ENCODE results near the gene ANKIB1.
"Not testable (repeated sequence)": the region's sequence is repeated elsewhere in the genome, so short reads cannot be mapped to it uniquely, and the experiment has no call there.

ANKIB1 gene

DNA sequence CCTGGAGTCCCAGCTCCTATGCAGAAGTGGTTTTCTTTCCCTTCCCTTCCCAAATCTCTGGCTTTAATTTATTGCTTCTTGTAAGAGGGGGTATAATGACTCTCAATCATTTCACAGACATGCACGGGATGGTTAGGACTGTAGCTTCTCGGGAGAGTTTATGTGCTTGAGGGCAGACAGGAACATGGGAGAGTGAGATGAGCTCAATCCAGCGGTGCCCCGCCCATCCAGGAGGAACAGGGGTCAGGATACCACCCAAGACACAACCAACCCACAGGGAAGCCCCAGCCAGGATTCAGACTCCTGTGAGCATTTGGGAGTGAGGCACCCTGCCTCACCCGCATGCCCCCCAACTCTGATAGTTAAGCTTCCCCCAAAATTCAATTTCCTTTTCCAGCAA is 167.8 kb downstream of the ANKIB1 start:
- DNase-seq = no peak

DNA sequence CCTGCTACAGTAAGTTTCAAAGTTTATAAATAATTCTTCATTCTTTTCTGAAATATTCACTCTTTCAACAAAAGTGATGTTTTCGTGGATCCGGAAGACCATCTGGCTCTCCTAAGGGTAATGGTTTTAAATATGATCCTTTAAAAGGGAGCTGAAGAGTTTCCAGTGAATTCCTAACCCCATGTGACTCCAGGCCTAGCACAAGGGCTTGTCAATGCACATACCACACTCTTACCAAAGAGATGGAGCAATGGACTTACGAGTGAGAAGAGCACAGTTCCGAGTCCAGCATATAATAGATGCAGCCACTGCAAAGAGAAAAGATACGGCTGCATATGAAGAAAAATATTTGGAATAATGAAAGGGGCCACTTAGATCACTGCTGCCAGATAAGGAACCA is 169.5 kb downstream of the ANKIB1 start:
- DNase-seq = no peak

DNA sequence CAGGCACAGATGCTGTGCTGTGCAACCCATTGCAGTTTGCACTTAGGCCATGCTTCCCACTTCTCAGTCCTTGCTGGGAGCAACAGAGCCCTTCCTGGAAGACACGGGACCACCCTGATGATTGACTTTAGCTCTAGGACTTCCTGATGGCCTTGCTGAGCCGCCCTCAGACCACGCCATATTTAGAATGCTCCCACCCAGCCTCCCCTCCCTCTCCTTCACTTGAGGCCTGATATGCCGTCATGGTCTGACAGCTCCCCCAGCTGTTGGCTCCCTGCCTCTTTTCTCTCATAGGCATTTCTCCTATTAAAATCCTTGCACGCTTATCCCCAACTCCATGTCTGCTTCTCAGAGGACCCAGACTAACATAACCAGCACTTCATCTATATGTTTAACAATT is 172.1 kb downstream of the ANKIB1 start:
- no peak for DNase-seq

DNA sequence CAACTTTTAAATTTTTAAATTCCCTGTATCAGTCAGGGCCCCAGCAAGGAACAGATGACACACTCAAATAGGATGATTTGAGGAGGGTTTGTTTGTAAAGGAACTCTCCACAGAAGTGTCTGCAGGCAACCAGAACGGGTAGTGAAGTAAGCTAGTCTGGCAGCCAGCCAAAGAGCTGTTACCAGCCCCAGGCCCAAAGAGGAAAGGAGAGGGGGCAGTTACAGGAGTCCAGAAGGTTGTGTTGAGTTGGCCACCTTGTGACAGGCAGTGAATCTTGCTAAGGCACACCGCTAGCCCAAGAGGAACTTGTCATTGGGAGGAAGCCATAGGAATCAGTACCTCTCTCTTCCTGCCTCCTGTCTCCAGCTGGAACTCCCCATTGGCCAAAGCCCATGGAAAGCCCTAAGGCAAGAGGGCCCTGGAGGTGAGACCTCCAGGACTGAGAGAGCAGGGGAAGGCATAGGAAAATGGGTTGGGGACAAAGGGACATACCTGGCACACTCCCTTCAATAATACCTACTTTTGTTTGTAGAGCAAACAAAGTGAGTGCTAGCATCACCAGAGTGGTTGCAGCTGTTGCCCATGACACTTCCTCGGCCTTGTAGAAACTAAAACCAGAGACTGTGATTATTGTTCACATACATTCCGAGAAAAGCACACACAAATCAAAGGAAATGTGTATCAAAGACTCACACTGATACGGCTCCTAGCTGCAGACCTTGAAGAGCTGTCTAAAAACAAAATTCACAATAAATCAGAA is 176.1 kb downstream of the ANKIB1 start:
- DNase-seq = no peak

DNA sequence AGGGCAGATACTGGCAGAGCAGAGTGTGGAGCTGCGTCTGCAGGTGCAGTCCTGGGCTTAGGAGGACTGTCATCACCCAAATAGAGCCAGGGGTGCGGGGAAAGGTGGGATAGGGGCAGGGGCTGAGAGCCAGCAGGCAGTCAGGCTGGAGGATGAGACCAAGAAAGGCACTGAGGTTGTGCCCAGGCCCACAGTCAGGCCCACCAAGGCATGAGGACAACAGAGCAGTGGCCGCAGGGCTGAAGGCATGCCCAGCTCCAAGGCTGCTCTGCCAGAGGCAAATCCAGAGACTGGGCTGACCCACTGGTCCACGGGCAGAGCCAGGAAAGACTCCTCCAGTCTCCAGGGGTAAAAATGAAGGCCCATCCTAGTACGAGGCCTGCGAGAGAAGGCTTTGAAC is 177.2 kb downstream of the ANKIB1 start:
- DNase-seq = no peak

DNA sequence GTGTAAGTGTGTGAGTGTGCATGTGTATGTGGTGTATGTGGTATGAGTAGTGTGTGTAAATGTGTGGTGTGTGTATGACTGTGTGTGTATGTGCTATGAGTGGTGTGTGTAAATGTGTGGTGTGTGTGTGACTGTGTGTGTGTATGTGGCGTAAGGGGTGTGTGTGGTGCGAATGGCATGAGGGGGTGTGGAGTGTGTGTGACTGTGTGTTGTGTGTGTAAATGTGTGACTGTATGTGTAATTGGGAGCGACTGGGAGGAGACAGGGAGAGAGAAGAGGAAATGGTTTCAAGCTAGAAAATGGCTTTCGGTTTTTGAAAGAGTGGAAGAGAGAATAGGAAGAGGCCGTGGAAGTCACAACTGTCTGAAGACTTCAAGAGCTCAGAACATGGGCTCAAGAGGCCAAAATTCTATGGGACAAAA is 177.9 kb downstream of the ANKIB1 start:
- DNase-seq = peak; percentile 62

DNA sequence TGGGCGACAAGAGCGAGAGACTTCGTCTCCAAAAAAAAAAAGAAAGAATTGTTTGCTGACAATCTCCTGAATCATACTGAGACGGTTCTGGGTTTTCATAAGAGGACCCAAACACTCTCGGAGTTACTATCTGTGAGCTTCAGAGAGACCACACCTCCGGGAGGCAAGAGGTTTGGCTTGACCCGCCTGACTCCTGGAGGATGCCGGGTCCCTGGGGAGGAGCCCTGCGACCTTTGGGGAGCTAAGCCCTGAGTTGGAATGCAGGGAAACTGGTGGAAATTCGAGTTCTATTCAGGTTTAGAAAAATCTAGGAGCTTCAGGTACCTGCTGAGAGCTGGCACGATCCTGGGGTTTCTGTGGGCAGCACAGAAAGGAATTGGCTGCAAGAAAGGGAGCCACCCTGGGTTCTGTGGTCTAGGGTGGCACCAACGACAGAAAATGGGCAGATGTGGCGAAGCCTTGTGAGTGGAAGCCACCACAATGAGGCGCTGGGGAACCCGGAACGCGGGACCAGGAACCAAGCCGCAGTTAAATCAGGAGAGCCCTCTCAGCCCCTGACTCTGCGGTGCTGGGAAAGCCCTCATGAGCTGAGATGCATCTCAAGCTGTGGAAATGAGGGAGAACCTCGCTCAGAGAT is 179.7 kb downstream of the ANKIB1 start:
- no peak for DNase-seq

DNA sequence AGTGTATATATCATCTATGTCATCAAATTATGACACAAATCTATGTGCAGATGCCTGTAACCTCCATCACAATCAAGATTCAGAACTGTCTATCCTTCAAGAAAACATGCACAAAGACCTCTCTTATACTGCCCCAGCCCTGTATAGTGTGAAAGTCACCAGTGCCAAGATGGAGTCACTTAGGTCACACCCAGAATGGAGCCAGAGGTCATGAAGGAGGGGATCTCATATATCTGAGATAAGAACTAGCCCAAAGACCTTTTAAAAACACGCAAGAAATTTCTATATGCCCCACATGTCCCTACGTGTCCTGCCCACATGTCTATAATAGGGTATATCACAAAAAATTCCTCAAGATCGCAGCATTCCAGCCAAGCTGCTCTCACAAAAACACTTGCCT is 181.4 kb downstream of the ANKIB1 start:
- no peak for DNase-seq

DNA sequence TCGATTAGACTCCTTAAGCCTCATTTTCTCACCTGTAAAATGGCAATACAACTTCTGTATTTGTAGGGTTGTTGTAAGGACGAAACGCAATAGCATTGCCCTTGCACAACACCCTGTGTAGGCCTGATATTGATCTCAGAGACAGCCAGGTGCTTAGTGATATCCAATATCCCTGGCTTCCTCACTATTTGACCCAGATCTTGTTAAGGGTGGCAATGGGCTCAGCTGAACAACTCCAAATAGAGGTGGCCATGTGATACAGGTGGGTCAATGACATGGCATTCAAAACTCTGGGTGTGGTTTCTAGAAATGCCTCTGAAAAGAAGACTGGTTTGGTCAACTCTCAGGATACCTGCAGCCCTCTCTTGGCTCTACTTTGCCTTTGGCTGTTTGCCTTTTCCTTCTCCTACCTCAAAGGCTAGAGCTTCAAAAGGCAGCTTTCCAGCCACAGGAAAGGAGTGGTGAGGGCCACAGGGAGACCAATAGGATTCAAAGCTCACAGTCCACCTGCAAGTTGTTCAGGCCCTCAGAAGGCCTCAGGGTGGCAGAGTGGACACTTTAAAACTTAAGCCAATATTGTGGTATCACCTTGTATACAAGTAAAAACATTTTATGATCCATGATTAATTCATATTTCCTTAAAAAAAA is 186.6 kb downstream of the ANKIB1 start:
- DNase-seq = no peak

DNA sequence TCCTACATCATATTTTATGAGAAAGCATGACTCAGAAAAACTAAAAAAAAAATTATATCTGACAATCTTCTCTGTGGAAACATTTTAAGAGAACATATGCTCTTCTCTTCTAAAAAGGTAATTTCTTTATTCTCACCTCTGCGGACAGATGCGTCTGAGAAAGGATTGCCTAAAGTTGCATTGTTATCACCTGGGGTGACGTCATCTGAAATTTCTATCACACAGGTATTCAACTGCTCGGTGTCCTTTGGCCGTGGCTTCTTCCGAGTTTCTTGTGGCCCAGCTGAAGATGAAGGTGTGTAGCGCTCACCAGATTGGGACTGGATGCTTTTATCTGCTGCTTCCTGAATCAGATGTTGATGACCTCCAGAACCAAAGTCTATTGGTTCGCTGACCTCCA is 187.2 kb downstream of the ANKIB1 start:
- DNase-seq = no peak

DNA sequence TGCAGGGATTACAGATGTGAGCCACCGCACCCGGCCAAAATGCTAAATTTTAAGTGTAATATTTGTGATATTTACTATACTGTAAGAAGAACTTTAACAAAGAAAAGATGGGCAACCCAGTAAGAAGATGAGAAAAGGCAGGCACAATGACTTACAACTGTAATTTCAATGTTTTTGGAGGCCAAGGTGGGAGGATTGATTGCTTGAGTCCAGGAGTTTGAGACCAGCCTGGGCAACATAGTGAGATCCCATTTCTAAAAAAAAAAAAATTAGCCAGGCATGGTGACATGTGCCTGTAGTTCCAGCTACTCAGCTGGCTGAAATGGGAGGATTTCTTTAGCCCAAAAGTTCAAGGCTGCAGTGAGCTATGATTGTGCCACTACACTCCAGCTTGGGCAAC is 189.8 kb downstream of the ANKIB1 start:
- no peak for DNase-seq

DNA sequence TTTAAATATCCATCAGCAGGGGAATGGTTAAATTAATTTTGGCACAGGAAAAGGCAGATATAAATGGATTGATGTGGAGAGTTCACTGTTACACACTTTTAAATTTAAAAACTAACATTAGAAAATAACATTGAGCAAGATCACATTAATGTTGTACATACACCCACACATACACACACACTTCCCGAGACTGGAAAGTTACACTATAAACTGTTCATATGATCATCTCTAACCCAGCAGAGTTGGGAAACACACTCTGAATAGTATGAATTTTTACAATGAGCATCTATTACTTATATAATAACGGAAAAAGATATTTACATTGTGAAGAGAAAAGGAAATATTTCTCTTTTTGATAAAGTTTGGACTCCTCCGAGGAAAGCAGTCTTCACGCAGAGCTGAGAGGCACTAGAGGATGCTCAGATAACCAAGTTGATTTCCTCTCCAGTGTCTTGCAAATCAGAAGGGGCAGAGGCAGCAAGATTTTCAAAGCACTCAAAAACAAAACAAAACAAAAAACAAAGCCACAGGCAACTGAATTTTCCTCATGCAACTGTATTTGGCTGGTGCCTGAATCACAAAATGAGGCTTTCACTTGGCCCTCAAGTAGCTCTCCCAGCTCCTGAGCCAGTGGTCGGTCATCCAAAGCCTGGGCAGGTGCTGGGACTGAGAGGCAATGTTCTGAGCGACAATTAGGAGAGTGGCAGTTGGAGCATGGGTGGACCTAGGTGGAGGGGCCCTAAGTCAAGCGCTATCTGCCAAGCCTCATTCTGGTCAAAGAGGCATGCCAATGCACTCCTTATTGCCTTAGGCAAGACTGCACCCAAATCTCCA is 191.1 kb downstream of the ANKIB1 start:
- no peak for DNase-seq

DNA sequence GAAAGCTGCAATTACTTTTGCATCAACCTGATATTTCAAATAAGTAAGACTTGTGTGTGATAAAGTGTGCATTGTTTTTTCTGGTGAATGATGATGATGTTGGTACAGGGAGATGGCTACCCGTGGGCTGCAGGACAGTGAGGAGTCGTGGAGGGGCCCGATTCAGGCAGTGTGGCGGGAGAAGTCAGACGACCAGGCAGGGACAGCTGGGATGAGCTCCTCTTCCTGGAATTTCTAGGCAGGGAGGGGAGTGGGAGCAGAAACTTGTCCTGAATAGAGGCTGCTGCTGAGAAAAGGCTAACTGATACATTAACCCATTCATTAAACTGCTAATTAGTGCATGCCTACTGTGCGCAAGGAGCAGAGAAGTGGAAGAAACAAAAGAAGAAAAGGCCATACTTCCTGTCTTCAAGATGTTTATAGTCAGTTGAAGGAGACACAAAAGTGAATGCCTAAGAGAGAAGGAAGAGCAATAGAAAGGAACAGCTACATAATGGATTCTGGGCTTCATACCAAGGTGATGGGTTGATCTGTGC is 192.2 kb downstream of the ANKIB1 start:
- no peak for DNase-seq

DNA sequence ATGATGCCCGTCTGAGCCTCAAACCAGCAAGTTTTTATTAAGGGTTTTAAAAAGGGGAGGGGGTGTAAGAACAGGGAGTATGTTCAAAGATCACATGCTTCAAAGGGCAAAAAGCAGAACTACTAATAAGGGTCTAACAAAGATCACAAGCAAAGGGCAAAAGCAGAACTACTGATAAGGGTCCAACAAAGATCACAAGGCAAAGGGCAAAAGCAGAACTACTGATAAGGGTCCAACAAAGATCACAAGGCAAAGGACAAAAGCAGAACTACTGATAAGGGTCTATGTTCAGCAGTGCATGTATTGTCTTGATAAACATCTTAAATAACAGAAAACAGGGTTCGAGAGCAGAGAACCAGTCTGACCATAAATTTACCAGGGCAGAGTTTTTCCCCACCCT is 196.9 kb downstream of the ANKIB1 start:
- DNase-seq = not testable (repeated sequence)

DNA sequence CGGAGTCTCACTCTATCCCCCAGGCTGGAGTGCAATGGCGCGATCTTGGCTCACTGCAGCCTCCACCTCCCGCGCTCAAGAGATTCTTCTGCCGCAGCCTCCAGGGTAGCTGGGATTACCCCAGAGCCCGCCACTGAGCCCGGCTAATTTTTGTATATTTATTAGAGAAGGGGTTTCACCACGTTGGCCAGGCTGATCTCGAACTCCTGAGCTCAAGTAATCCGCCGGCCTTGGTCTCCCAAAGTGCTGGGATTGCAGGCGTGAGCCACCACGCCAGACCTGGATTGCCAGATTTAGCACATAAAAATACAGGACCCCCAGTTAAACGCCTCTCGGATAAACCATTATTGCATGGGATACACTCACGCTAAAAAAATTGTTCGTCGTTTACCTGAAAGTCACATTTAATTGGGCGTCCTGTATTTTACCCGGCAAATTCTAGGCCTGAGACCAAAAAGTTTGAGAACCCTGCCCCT is 201.1 kb downstream of the ANKIB1 start:
- DNase-seq = no peak

DNA sequence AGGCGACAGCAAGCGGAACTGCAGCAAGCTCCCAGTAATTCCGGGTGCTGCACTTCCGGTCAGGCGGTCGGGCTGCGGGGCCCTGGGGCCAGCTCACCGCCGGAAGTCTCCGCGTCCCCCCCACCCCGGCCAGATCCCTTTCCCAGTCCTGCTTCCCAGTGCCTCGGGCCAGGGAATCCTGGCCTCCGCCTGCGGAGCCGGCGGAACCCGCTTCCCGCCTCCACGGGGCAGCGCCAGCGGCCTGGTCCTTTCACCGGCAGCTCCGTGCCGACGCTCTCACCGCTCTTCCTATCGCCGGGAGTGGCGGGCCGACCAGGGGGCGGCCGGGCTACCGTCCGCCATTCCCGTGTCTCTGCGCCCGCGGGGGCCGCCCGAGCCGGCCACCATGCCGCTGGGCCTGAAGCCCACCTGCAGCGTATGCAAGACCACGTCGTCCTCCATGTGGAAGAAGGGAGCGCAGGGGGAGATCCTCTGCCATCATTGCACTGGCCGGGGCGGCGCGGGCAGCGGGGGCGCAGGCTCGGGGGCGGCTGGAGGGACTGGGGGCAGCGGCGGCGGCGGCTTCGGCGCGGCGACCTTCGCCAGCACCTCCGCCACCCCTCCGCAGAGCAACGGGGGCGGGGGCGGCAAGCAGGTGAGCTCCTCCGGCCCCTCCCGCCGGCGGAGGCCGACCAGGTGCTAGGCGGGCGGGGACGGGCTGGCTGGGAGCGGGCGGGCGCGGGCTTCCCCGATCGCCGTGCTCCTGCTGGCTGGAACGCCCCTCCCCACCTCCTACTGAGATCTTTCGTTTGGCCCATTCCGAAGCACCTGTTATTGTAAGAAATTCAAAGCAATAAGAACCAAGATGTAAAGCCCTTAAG is 201.8 kb downstream of the ANKIB1 start, which contains the start of gene GATAD1:
Gene GATAD1 (plus strand): TSS at position 138 of the 860 bp plus-strand sequence. CDS start 248 bp downstream, at position 386.
- peak; percentile 95 for DNase-seq

DNA sequence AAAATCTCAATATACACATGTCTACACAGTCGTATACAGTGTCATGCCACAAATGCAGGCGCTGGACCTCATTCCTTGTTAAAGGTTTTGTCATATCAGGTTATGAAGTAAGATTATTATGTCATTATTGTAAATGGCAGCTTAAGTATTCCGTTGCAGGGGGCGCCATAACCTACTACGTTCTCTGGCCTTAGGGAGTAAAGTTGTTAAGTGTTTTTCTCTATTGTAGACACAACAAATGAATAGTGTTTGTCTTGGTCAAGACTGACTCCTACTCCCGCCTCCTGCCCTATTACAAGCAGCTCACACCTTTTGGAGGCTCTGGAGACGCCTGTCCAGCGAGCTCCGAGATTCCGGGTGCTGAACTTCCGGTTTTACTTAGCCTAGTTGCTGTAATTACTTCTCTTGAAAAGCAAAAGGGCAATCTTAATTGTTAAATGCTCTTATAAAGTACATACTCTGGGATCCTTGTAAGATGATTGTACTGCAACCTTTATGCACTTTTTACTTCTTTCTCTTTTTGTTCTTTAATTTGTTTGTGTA is 202.5 kb downstream of the ANKIB1 start:
- peak; percentile 71 for DNase-seq

Data from suppressor macrophage treated with lipopolysaccharide for 4 hours (primary cell).